Type B pancreatic cell (in vitro differentiated cells): ENCODE measurements around the gene COL4A2. TPM values are rescaled to one million over a fixed set of nuclear protein-coding genes. Genes with fewer than 3 reads are reported as not detected.

ENCODE experiments used
- DNase-seq: peaks from one replicate; pipeline ENCODE4 v3.0.0; 2021; ENCODE audit warnings: mixed read lengths; ENCODE audit not compliant: unreplicated experiment; ENCODE audit errors: extremely low spot score
- H3K27ac Mint-ChIP-seq: 2 replicates; pipeline ENCODE4 v1.8.0; 2021; ENCODE audit warnings: mild to moderate bottlenecking, mixed read lengths
- H3K27me3 Mint-ChIP-seq: 2 replicates; pipeline ENCODE4 v1.8.0; 2021; ENCODE audit warnings: mixed read lengths
- H3K36me3 Mint-ChIP-seq: 2 replicates; pipeline ENCODE4 v1.8.0; 2021; ENCODE audit warnings: mixed read lengths
- H3K4me1 Mint-ChIP-seq: one replicate; pipeline ENCODE4 v1.8.0; 2021; ENCODE audit warnings: mixed read lengths; ENCODE audit not compliant: unreplicated experiment
- H3K4me3 Mint-ChIP-seq: 2 replicates; pipeline ENCODE4 v1.8.0; 2021; ENCODE audit warnings: mild to moderate bottlenecking, mixed read lengths
- H3K9me3 Mint-ChIP-seq: 2 replicates; pipeline ENCODE4 v1.8.0; 2021; ENCODE audit warnings: mixed read lengths
- total RNA-seq: library from RNA; stranded (reverse); gene quantifications from 2 replicates; pipeline ENCODE4 v1.2.1, GENCODE V29; 2021; ENCODE audit warnings: low replicate concordance
- TF ChIP-seq, protein P1 (sequence below): fragments of 200-600 bp; sonication (generic); conservative IDR thresholded peaks from 2 replicates; pipeline ENCODE4 v1.5.0; 2021; ENCODE audit warnings: antibody characterized with exemption, mild to moderate bottlenecking

The COL4A2 gene
- total RNA-seq, 1 donor from 2014 or later = 145 TPM

GRCh38 chr13:110281736-110282135 lies 25.3 kb upstream of the COL4A2 start:
- H3K36me3 Mint-ChIP-seq = no peaks in the 10 kb centered on the region
- TF ChIP-seq, protein P1, sequence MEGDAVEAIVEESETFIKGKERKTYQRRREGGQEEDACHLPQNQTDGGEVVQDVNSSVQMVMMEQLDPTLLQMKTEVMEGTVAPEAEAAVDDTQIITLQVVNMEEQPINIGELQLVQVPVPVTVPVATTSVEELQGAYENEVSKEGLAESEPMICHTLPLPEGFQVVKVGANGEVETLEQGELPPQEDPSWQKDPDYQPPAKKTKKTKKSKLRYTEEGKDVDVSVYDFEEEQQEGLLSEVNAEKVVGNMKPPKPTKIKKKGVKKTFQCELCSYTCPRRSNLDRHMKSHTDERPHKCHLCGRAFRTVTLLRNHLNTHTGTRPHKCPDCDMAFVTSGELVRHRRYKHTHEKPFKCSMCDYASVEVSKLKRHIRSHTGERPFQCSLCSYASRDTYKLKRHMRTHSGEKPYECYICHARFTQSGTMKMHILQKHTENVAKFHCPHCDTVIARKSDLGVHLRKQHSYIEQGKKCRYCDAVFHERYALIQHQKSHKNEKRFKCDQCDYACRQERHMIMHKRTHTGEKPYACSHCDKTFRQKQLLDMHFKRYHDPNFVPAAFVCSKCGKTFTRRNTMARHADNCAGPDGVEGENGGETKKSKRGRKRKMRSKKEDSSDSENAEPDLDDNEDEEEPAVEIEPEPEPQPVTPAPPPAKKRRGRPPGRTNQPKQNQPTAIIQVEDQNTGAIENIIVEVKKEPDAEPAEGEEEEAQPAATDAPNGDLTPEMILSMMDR = no peak
- no peak for DNase-seq
- H3K27ac Mint-ChIP-seq = no peak overlapping the region
- H3K4me1 Mint-ChIP-seq = no peaks in the 10 kb centered on the region
- H3K9me3 Mint-ChIP-seq = no peaks in the 10 kb centered on the region
- no peak overlapping the region for H3K4me3 Mint-ChIP-seq
- no peaks in the 10 kb centered on the region for H3K27me3 Mint-ChIP-seq

GRCh38 chr13:110282316-110282841 lies 24.7 kb upstream of the COL4A2 start:
- no peak for DNase-seq
- Mint-ChIP-seq H3K9me3 (no peaks in the 10 kb centered on the region), H3K36me3 (peaks cover under 1% of the 10 kb centered on the region), H3K4me3 (no peak overlapping the region), H3K27me3 (no peaks in the 10 kb centered on the region), H3K4me1 (no peaks in the 10 kb centered on the region), H3K27ac (no peak overlapping the region)
- TF ChIP-seq, protein P1 = no peak

DNA sequence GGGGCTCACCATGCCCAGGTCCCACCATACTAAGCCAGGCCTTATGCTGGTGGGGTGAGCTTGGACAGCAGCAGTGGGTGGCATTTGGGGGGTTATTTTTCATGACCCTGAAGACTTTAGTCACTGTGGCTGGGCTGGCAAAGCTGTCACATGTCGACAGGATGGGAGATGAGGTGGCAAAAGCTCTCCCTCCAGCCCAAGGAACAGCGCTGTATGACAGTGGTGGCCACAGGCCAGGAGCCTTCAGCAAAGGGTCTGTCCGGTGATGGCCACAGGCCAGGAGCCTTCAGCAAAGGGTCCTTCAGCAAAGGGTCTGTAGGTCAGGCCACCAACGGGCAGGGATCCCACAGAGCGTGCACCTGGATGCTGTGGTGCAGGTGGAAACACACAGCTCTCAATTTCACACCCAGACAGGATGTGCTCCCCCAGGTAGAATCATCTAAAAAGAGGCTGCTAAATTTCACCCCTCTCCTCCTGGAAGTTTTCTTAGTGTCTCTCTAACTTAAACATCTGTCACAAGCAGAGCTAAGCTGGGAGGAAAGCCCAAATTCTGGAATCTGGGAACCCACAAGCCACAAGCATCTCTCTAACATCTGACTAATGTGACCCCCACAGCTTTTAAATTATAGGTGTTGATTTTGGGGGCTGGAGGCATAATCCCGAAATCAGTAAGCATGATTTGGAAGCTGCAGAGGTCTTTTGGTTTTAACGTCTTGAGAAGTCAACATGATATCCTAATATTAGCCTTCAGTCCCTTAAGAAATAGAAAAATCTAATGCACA lies 23.2 kb upstream of the COL4A2 start:
- Mint-ChIP-seq H3K36me3 (peaks cover 3% of the 10 kb centered on the region), H3K9me3 (no peaks in the 10 kb centered on the region), H3K4me1 (no peaks in the 10 kb centered on the region), H3K27me3 (no peaks in the 10 kb centered on the region), H3K27ac (no peak overlapping the region), H3K4me3 (no peak overlapping the region)
- no peak for DNase-seq
- TF ChIP-seq, protein P1 = no peak

DNA sequence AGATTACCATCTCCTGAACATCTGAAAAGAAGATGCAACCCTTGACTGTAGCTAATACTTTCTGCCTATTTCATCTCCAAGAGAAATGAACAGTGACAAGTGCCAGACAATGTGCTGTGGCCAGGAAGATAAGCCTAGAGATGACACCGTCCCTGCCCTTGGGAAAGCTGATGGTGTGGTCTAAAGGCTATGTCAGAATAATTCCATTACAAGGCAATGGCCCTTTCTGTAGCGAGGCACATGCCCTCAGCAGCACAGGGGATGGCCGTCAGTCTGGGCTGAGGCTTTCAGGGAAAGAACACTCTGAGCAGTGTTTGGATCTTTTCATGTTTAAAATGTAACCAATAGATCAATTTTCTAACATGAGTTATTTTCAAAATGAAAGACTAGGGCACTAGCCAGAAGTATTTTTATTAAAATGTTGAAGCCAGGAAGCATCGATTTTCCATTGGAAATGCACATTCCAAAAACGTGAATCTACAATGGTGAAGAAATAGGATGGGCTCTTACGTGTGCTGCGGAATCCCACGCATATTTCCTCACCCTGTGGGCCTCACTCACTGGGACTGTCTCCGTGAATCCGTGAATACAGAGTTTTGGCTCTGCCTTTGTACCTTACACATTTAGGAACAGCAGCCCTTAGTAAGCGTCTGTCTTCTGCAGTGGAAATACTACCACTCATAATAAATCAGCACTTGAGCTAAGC lies 22.2 kb upstream of the COL4A2 start:
- TF ChIP-seq, protein P1 = no peak
- Mint-ChIP-seq H3K9me3 (no peaks in the 10 kb centered on the region), H3K36me3 (peaks cover 3% of the 10 kb centered on the region), H3K27me3 (no peaks in the 10 kb centered on the region), H3K4me3 (no peak overlapping the region), H3K27ac (no peak overlapping the region), H3K4me1 (no peaks in the 10 kb centered on the region)
- DNase-seq = no peak

GRCh38 chr13:110285991-110286832 lies 20.9 kb upstream of the COL4A2 start:
- no peak overlapping the region for H3K4me3 Mint-ChIP-seq
- TF ChIP-seq, protein P1 = no peak
- no peaks in the 10 kb centered on the region for H3K9me3 Mint-ChIP-seq
- H3K27me3 Mint-ChIP-seq = no peaks in the 10 kb centered on the region
- DNase-seq = no peak
- no peaks in the 10 kb centered on the region for H3K4me1 Mint-ChIP-seq
- no peak overlapping the region for H3K27ac Mint-ChIP-seq
- peaks cover 3% of the 10 kb centered on the region for H3K36me3 Mint-ChIP-seq
